Thyroid gland (tissue), 4 donors: ENCODE measurements around the gene IL13RA2. TPM values are rescaled to one million over a fixed set of nuclear protein-coding genes. Genes with fewer than 3 reads are reported as not detected.

Source experiments
- DNase-seq, 2 donors: peaks; one replicate each; pipeline ENCODE4 v3.0.0-alpha.2; 2019
- H3K27ac ChIP-seq, 3 donors: fragments of 200-600 bp; sonication (generic); 1 replicate in 2 of 3; 2 replicates in 1 of 3; pipeline ENCODE4 v1.5.1; 2016 to 2019; ENCODE audit warnings: mild to moderate bottlenecking in 1 of 3, moderate library complexity in 1 of 3
- H3K27me3 ChIP-seq: fragments of 200-600 bp; sonication (generic); one replicate; pipeline ENCODE4 v1.5.1; 2019
- H3K36me3 ChIP-seq, 2 donors: fragments of 200-600 bp; sonication (generic); one replicate each; pipeline ENCODE4 v1.5.1; 2016 to 2019
- H3K4me1 ChIP-seq, 2 donors: fragments of 200-600 bp; sonication (generic); one replicate each; pipeline ENCODE4 v1.5.1; 2017 to 2019
- H3K4me3 ChIP-seq, 3 donors: fragments of 200-600 bp; sonication (generic); replicated peaks in 1 of 3; 1 replicate in 2 of 3; 2 replicates in 1 of 3; pipeline ENCODE4 v1.5.1; 2016; ENCODE audit warnings: mild to moderate bottlenecking in 1 of 3
- H3K9me3 ChIP-seq: fragments of 200-600 bp; sonication (generic); one replicate; pipeline ENCODE4 v1.5.1; 2017
- POLR2A ChIP-seq, 2 donors: fragments of 450-650 bp; IDR thresholded peaks; one replicate each; pipeline ENCODE4 v1.6.1; 2017; ENCODE audit warnings: antibody characterized with exemption in 2 of 2, mild to moderate bottlenecking in 2 of 2, moderate library complexity in 1 of 2
- WGBS, 2 donors: methylation state at CpG; one replicate each; pipeline ENCODE4 v1.1.5; 2017; 5-methylcytosine and 5-hydroxymethylcytosine counted together
- intact Hi-C: fragments of 100-400 bp; cut with DNase I; formaldehyde crosslinking; loops from one replicate; pipeline ENCODE4 v1.15.1; 2023
- total RNA-seq, 4 donors: library from RNA; depleted of rRNA; stranded (reverse); fragments of >200 nt; gene quantifications; one replicate each; pipeline ENCODE4 v1.2.3, GENCODE V29; 2016
- TF ChIP-seq, protein P1 (sequence below), 6 experiments: fragments of 200-600 bp in 3 of 6; fragments of 450-650 bp in 3 of 6; sonication (generic) in 3 of 6; IDR thresholded peaks; one replicate each; pipeline ENCODE4 v1.5.1; 2016 to 2019; ENCODE audit warnings: antibody characterized with exemption in 6 of 6, mild to moderate bottlenecking in 2 of 6, inconsistent platforms in 1 of 6, moderate library complexity in 1 of 6

Gene IL13RA2
- total RNA-seq, 4 donors from 2014 or later: 1.1 to 3.8 (median 1.2) TPM; not detected in 1

DNA sequence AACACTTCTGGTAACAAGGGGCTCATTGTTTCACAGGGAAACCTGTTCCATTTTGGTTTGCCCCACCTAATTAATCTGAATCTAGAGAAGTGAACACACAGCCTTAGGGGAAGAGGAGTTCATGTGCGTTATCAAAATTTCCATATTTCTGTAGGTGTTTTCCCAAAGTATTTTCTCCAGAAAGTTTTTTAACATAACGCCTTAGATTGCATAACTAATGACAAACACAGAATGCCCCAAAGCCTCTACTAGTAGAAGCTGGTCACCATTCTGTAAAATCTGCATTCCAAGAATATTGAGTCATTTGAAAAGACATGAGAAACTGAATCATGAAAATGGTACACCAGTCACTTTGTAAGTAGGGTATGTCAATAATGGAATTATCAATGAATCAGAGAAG lies 41.1 kb downstream of the IL13RA2 start:
- Histone ChIP-seq H3K27ac (no peak overlapping the region), H3K27me3 (no peaks in the 10 kb centered on the region), H3K9me3 (no peaks in the 10 kb centered on the region), H3K4me1 (no peaks in the 10 kb centered on the region), H3K4me3 (no peak overlapping the region), H3K36me3 (no peaks in the 10 kb centered on the region)
- DNase-seq: no peak
- TF ChIP-seq POLR2A (IDR thresholded peaks at IDR 0.05): no peak
- TF ChIP-seq, protein P1, sequence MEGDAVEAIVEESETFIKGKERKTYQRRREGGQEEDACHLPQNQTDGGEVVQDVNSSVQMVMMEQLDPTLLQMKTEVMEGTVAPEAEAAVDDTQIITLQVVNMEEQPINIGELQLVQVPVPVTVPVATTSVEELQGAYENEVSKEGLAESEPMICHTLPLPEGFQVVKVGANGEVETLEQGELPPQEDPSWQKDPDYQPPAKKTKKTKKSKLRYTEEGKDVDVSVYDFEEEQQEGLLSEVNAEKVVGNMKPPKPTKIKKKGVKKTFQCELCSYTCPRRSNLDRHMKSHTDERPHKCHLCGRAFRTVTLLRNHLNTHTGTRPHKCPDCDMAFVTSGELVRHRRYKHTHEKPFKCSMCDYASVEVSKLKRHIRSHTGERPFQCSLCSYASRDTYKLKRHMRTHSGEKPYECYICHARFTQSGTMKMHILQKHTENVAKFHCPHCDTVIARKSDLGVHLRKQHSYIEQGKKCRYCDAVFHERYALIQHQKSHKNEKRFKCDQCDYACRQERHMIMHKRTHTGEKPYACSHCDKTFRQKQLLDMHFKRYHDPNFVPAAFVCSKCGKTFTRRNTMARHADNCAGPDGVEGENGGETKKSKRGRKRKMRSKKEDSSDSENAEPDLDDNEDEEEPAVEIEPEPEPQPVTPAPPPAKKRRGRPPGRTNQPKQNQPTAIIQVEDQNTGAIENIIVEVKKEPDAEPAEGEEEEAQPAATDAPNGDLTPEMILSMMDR (IDR thresholded peaks at IDR 0.05): no peak
- intact Hi-C loops: no loop called here
- WGBS, 2 donors: 90 to 96% methylated on average over 2 of the region's 2 CpGs

DNA sequence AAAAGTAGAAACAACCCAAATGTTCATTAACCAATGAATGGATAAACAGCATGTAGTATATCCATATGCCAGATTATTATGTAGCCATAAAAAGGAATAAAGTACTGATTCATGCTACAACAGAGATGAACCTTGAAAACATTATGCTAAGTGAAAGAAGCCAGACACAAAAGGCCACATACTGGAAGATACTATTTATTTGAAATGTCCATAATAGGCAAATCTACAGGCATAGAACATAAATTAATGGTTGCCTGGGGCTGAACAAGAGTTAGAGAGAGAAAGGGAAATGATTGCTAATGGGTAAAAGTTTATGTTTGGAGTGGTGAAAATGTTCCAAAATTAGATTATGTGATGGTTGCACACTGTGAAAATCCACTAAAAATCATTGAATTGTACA lies 44.4 kb downstream of the IL13RA2 start:
- H3K36me3 ChIP-seq: no peaks in the 10 kb centered on the region
- no peaks in the 10 kb centered on the region for H3K4me1 ChIP-seq
- no peaks in the 10 kb centered on the region for H3K9me3 ChIP-seq
- no peaks in the 10 kb centered on the region for H3K27me3 ChIP-seq
- TF ChIP-seq POLR2A (IDR thresholded peaks at IDR 0.05): no peak
- TF ChIP-seq, protein P1 (IDR thresholded peaks at IDR 0.05): no peak
- H3K27ac ChIP-seq: no peak overlapping the region
- no peak overlapping the region for H3K4me3 ChIP-seq
- DNase-seq: no peak
- intact Hi-C loops: no loop called here

DNA sequence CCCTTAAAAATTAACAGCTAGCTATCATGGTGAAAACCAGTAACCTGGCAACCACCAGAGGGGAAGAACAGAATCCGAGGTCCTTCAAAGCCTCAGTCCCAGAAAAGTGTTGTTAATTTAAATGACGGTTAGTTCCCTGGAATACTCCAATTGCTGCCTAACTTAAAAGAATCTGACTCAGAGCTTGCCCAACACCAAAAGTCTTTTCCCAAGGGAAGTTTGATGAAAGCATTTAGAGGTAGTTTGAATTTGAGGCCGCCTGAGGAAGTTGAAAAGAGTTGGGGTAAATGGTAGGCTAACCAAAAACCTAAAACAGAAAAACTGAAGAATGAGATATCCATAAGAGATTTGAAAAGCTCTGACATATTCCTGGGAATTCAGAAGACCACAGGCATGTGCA lies 46.6 kb downstream of the IL13RA2 start:
- Histone ChIP-seq H3K27ac (no peak overlapping the region), H3K27me3 (no peaks in the 10 kb centered on the region)
- intact Hi-C loops: no loop called here

DNA sequence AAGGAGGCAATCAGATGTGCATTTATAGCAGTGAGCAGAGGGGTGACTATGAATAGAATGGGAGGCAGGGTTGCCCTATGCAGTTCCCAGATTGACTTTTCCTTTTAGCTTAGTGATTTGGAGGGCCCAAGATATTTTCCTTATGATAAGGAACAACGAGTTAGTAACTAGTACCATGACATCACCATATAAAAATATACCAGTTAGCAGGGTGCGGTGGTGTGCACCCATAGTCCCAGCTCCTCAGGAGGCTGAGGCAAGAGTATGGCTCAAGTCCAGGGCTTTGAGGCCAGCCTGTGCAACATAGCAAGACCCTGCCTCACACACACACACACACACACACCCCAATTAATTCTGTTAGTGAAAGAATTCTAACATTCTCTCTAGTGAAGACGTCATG lies 53.0 kb downstream of the IL13RA2 start:
- 78 to 89% methylated on average over 3 of the region's 3 CpGs for WGBS, 2 donors

More for the DNA sequence above, 46.6 kb downstream of the IL13RA2 start:
- DNase-seq: no peak
- no peak overlapping the region for H3K4me3 ChIP-seq
- no peaks in the 10 kb centered on the region for H3K4me1 ChIP-seq
- no peaks in the 10 kb centered on the region for H3K36me3 ChIP-seq
- TF ChIP-seq, protein P1 (IDR thresholded peaks at IDR 0.05): no peak
- TF ChIP-seq POLR2A (IDR thresholded peaks at IDR 0.05): no peak
- no peaks in the 10 kb centered on the region for H3K9me3 ChIP-seq
- 81 to 83% methylated on average over 3 of the region's 3 CpGs for WGBS, 2 donors

DNA sequence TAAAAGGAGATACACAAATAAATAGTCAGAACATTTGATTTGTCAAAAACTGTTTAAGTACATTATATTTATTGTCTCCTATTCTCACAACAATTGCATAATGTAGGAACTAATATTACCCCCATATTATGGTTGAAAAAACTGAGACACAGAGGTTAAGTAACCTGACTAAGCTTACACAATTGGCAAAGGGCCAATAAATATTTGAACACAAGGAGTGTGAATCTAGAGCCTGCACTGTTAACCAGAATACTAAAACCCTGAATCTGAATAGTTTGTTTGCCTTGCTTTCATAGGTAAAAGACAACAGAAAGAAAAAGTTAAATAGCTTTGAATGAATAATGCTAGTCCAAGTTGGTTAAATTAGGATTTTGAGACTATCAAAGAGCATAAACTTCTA lies 55.2 kb downstream of the IL13RA2 start:
- no peaks in the 10 kb centered on the region for H3K27me3 ChIP-seq
- no peak overlapping the region for H3K4me3 ChIP-seq
- intact Hi-C loops: no loop called here
- H3K4me1 ChIP-seq: no peaks in the 10 kb centered on the region
- no peaks in the 10 kb centered on the region for H3K36me3 ChIP-seq
- no peak for TF ChIP-seq POLR2A (IDR thresholded peaks at IDR 0.05)
- TF ChIP-seq, protein P1 (IDR thresholded peaks at IDR 0.05): no peak
- no peak overlapping the region for H3K27ac ChIP-seq
- no peak for DNase-seq
- no peaks in the 10 kb centered on the region for H3K9me3 ChIP-seq

More for the DNA sequence above, 53.0 kb downstream of the IL13RA2 start:
- intact Hi-C loops: no loop called here
- no peaks in the 10 kb centered on the region for H3K4me1 ChIP-seq
- H3K27ac ChIP-seq: no peak overlapping the region
- no peaks in the 10 kb centered on the region for H3K9me3 ChIP-seq
- no peaks in the 10 kb centered on the region for H3K27me3 ChIP-seq
- no peak for DNase-seq
- no peaks in the 10 kb centered on the region for H3K36me3 ChIP-seq
- no peak overlapping the region for H3K4me3 ChIP-seq
- no peak for TF ChIP-seq POLR2A (IDR thresholded peaks at IDR 0.05)
- TF ChIP-seq, protein P1 (IDR thresholded peaks at IDR 0.05): no peak
